Parathyroid adenoma (tissue), 2 donors: ENCODE measurements around the gene TULP3.

Experiments used
- H2AFZ ChIP-seq: fragments of 300-600 bp; sonication (generic); one replicate; pipeline ENCODE4 v1.7.0; 2017; ENCODE audit warnings: antibody characterized with exemption, mild to moderate bottlenecking
- H3K27ac ChIP-seq: fragments of 300-600 bp; sonication (generic); one replicate; pipeline ENCODE4 v1.7.0; 2017
- H3K27me3 ChIP-seq: fragments of 300-600 bp; sonication (generic); one replicate; pipeline ENCODE4 v1.7.0; 2017; ENCODE audit warnings: low read length; ENCODE audit not compliant: control insufficient read depth, insufficient read depth
- H3K36me3 ChIP-seq: fragments of 300-600 bp; sonication (generic); one replicate; pipeline ENCODE4 v1.7.0; 2017; ENCODE audit warnings: low read length; ENCODE audit not compliant: control insufficient read depth, insufficient read depth
- H3K4me1 ChIP-seq: fragments of 300-600 bp; sonication (generic); one replicate; pipeline ENCODE4 v1.7.0; 2017; ENCODE audit warnings: control low read depth
- H3K4me2 ChIP-seq: fragments of 300-600 bp; sonication (generic); one replicate; pipeline ENCODE4 v1.7.0; 2017; ENCODE audit warnings: low read length
- H3K4me3 ChIP-seq: fragments of 300-600 bp; sonication (generic); one replicate; pipeline ENCODE4 v1.7.0; 2017; ENCODE audit warnings: low read depth, low read length
- H3K79me2 ChIP-seq: fragments of 300-600 bp; sonication (generic); one replicate; pipeline ENCODE4 v1.7.0; 2017; ENCODE audit warnings: control low read depth
- H3K9ac ChIP-seq: fragments of 300-600 bp; sonication (generic); one replicate; pipeline ENCODE4 v1.7.0; 2017; ENCODE audit warnings: mild to moderate bottlenecking
- H3K9me3 ChIP-seq: fragments of 300-600 bp; sonication (generic); one replicate; pipeline ENCODE4 v1.7.0; 2017; ENCODE audit warnings: low read length; ENCODE audit not compliant: control insufficient read depth
- CTCF ChIP-seq: fragments of 300-600 bp; sonication (generic); IDR thresholded peaks from one replicate; pipeline ENCODE4 v1.7.0; 2017; ENCODE audit warnings: antibody characterized with exemption, mild to moderate bottlenecking
- donor health status: primary hyperparathyroidism.

TULP3 gene

GRCh38 chr12:2922329-2922728 lies 31.6 kb downstream of the TULP3 start:
- Histone ChIP-seq H3K36me3 (no peaks in the 10 kb centered on the region), H3K4me1 (no peaks in the 10 kb centered on the region), H2AFZ (no peak overlapping the region), H3K9me3 (no peaks in the 10 kb centered on the region), H3K4me3 (no peak overlapping the region), H3K9ac (no peak overlapping the region), H3K79me2 (no peaks in the 10 kb centered on the region), H3K27me3 (no peaks in the 10 kb centered on the region), H3K4me2 (no peak overlapping the region), H3K27ac (no peak overlapping the region)
- TF ChIP-seq CTCF: no peak

GRCh38 chr12:2923057-2923456 lies 32.4 kb downstream of the TULP3 start:
- Histone ChIP-seq H2AFZ (no peak overlapping the region), H3K27me3 (no peaks in the 10 kb centered on the region), H3K79me2 (no peaks in the 10 kb centered on the region), H3K9ac (no peak overlapping the region), H3K4me1 (no peaks in the 10 kb centered on the region), H3K36me3 (no peaks in the 10 kb centered on the region), H3K27ac (no peak overlapping the region), H3K4me2 (no peak overlapping the region), H3K9me3 (no peaks in the 10 kb centered on the region), H3K4me3 (no peak overlapping the region)
- no peak for TF ChIP-seq CTCF

GRCh38 chr12:2924019-2924418 lies 33.3 kb downstream of the TULP3 start:
- no peak overlapping the region for H3K9ac ChIP-seq
- H3K4me3 ChIP-seq: no peak overlapping the region
- H3K27me3 ChIP-seq: no peaks in the 10 kb centered on the region
- no peak for TF ChIP-seq CTCF
- no peak overlapping the region for H3K4me2 ChIP-seq
- H3K36me3 ChIP-seq: no peaks in the 10 kb centered on the region
- H3K79me2 ChIP-seq: no peaks in the 10 kb centered on the region
- H2AFZ ChIP-seq: no peak overlapping the region
- no peaks in the 10 kb centered on the region for H3K9me3 ChIP-seq
- H3K4me1 ChIP-seq: no peaks in the 10 kb centered on the region
- no peak overlapping the region for H3K27ac ChIP-seq

GRCh38 chr12:2925322-2925995 lies 34.8 kb downstream of the TULP3 start:
- Histone ChIP-seq H2AFZ (no peak overlapping the region), H3K4me2 (no peak overlapping the region), H3K4me1 (no peaks in the 10 kb centered on the region), H3K9ac (no peak overlapping the region), H3K4me3 (no peak overlapping the region), H3K27ac (no peak overlapping the region), H3K27me3 (no peaks in the 10 kb centered on the region), H3K9me3 (no peaks in the 10 kb centered on the region), H3K79me2 (no peaks in the 10 kb centered on the region), H3K36me3 (no peaks in the 10 kb centered on the region)
- no peak for TF ChIP-seq CTCF

- no peaks in the 10 kb centered on the region for H3K4me1 ChIP-seq
- no peaks in the 10 kb centered on the region for H3K79me2 ChIP-seq
- H3K9me3 ChIP-seq: no peaks in the 10 kb centered on the region
- H3K4me2 ChIP-seq: no peak overlapping the region
- no peak for TF ChIP-seq CTCF
- H2AFZ ChIP-seq: no peak overlapping the region
- no peak overlapping the region for H3K9ac ChIP-seq
- no peak overlapping the region for H3K27ac ChIP-seq
- no peaks in the 10 kb centered on the region for H3K36me3 ChIP-seq
- H3K27me3 ChIP-seq: no peaks in the 10 kb centered on the region
- no peak overlapping the region for H3K4me3 ChIP-seq
Observed at GRCh38 chr12:2930865-2931264, 40.2 kb downstream of the TULP3 start.
